ENCODE results near the gene DCTD.

DNA sequence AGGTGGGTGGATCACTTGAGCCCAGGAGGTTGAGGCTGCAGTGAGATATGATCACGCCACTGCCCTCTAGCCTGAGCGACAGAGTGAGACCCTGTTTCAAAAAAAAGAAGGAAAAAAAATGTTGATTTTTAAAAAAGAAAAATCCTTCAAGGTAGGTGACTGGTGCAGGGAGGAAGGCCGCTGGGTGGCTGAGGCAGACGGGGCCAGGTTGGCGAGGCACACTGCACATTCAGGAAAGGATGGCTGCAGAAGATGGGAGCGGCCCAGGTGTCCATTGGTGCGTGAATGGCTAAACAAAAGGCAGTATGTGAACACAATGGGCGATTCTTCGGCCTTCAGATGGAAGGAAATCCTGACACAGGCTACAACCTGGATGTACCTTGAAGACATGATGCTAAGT, 30.4 kb downstream of the DCTD start:
- no peak for TF ChIP-seq POLR2A (IDR thresholded peaks at IDR 0.05; ENCODE audit: low read depth, low read length)
- no peak for TF ChIP-seq TAF1 (IDR thresholded peaks at IDR 0.05; ENCODE audit: low read depth, low read length)
- TF ChIP-seq POLR2AphosphoS5 (IDR thresholded peaks at IDR 0.05; ENCODE audit: low read depth, low read length): no peak

Measured in GM12891 (cell line).